SU-DHL-6 (cell line): ENCODE measurements around the gene OR1E1.

ENCODE experiments used
- EZH2phosphoT487 ChIP-seq: fragments of 200-600 bp; sonication (generic), shearing (Covaris generic); conservative IDR thresholded peaks from 2 replicates; pipeline ENCODE4 v1.6.1; 2018; ENCODE audit warnings: mild to moderate bottlenecking, antibody characterized with exemption, low read length, moderate library complexity, mixed read lengths
- TF ChIP-seq, protein P1 (sequence below): fragments of 200-600 bp; sonication (generic); IDR thresholded peaks from one replicate; pipeline ENCODE4 v1.5.1; 2017; ENCODE audit warnings: antibody characterized with exemption, mild to moderate bottlenecking, low read length, moderate library complexity; ENCODE audit not compliant: insufficient read depth, poor library complexity, severe bottlenecking

DNA sequence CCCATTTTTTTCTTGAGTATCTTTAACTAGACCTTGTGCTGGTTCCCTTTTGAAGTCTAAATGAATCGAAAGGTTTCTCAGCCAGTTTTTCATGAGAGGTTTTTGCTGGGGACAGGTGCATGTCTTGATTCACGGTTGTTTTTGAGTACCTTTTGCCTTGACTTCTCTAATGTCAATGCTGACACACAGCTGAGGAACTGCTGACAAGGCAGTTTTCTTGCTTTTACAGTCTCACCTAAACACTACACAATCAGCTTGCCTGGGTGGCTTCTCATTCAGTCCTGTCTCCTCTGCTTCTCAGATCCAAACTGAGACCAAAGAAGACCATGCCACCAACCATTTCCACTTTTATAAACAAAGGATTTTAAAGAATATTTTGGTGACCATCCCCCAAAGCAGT lies 20.0 kb upstream of the OR1E1 start:
- no peak for TF ChIP-seq EZH2phosphoT487
- TF ChIP-seq, protein P1, sequence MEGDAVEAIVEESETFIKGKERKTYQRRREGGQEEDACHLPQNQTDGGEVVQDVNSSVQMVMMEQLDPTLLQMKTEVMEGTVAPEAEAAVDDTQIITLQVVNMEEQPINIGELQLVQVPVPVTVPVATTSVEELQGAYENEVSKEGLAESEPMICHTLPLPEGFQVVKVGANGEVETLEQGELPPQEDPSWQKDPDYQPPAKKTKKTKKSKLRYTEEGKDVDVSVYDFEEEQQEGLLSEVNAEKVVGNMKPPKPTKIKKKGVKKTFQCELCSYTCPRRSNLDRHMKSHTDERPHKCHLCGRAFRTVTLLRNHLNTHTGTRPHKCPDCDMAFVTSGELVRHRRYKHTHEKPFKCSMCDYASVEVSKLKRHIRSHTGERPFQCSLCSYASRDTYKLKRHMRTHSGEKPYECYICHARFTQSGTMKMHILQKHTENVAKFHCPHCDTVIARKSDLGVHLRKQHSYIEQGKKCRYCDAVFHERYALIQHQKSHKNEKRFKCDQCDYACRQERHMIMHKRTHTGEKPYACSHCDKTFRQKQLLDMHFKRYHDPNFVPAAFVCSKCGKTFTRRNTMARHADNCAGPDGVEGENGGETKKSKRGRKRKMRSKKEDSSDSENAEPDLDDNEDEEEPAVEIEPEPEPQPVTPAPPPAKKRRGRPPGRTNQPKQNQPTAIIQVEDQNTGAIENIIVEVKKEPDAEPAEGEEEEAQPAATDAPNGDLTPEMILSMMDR = no peak
